Left lung (tissue), 10 donors: ENCODE data around the gene KDSR. TPM values are rescaled to one million over a fixed set of nuclear protein-coding genes. Genes with fewer than 3 reads are reported as not detected.

Source experiments
- ATAC-seq: fragments of 200-7000 bp; cut with Tn5 transposase; one replicate; pipeline ENCODE4 v1.9.1; 2020; ENCODE audit warnings: moderate library complexity
- DNase-seq, 4 donors: peaks; one replicate each; pipeline ENCODE4 v3.0.0-alpha.2; 2013 to 2020
- H3K27ac ChIP-seq, 2 donors: fragments of 200-600 bp; sonication (generic) in 1 of 2; one replicate each; pipeline versions ENCODE4 v1.5.0 to v1.8.0; 2020 to 2021
- H3K27me3 ChIP-seq, 2 donors: fragments of 200-600 bp; sonication (generic) in 1 of 2; one replicate each; pipeline versions ENCODE4 v1.5.0 to v1.8.0; 2020 to 2021
- H3K36me3 ChIP-seq, 2 donors: fragments of 200-600 bp; sonication (generic) in 1 of 2; one replicate each; pipeline versions ENCODE4 v1.5.0 to v1.8.0; 2020 to 2021
- H3K4me1 ChIP-seq, 2 donors: fragments of 200-600 bp; one replicate each; pipeline ENCODE4 v1.8.0; 2021
- H3K4me3 ChIP-seq, 2 donors: fragments of 200-600 bp; sonication (generic) in 1 of 2; one replicate each; pipeline versions ENCODE4 v1.5.0 to v1.8.0; 2020 to 2021; ENCODE audit warnings: mild to moderate bottlenecking in 1 of 2
- H3K9me3 ChIP-seq, 2 donors: fragments of 200-600 bp; sonication (generic) in 1 of 2; one replicate each; pipeline versions ENCODE4 v1.5.0 to v1.8.0; 2020 to 2021
- CTCF ChIP-seq, 2 donors: fragments of 200-600 bp; sonication (generic) in 1 of 2; IDR thresholded peaks; one replicate each; pipeline versions ENCODE4 v1.5.0 to v1.8.0; 2021; ENCODE audit warnings: antibody characterized with exemption in 2 of 2
- intact Hi-C, 2 donors: fragments of 100-400 bp; cut with DNase I; formaldehyde crosslinking; loops; one replicate each; pipeline versions ENCODE4 v1.11.2 to v1.14.2; 2022
- polyA plus RNA-seq, 6 donors: library from polyadenylated mRNA; unstranded; fragments of 120-200 nt; gene quantifications; one replicate each; pipeline ENCODE4 v1.2.1, GENCODE V29; 2013; ENCODE audit not compliant: insufficient read length in 6 of 6
- total RNA-seq, 2 donors: library from RNA; stranded (reverse); fragmentation: NEBNext Ultra II Directional; extraction: Animal tissue kit (Norgen Biotek cat#: 25700); gene quantifications; one replicate each; pipeline ENCODE4 v1.2.1, GENCODE V29; 2021
- donor health status: DM: no; HTN: yes; CAD: no.
- donor health status: DM: no; HTN: no; CAD: no.

KDSR gene
- total and polyA plus RNA-seq, 8 donors: 41.1 to 70.2 (median 42.4) TPM

GRCh38 chr18:63313396-63313917 lies 53.5 kb downstream of the KDSR start:
- Histone ChIP-seq H3K36me3 (no peaks in the 10 kb centered on the region), H3K27me3 (peaks cover 0 to 5% of the 10 kb centered on the region in 2 donors)

GRCh38 chr18:63312737-63313395 lies 54.1 kb downstream of the KDSR start:
- TF ChIP-seq CTCF (IDR thresholded peaks at IDR 0.05): no peak
- Histone ChIP-seq H3K4me3 (no peak overlapping the region), H3K4me1 (peaks cover 6 to 21% of the 10 kb centered on the region in 2 donors), H3K27me3 (no peaks in the 10 kb centered on the region), H3K36me3 (no peaks in the 10 kb centered on the region), H3K27ac (no peak overlapping the region), H3K9me3 (no peaks in the 10 kb centered on the region)
- DNase-seq: no peak
- intact Hi-C loops: no loop called here
- no peak for ATAC-seq

More at GRCh38 chr18:63313396-63313917, 53.5 kb downstream of the KDSR start:
- Histone ChIP-seq H3K27ac (no peak overlapping the region), H3K4me3 (no peak overlapping the region), H3K4me1 (peaks cover 8 to 26% of the 10 kb centered on the region in 2 donors), H3K9me3 (no peaks in the 10 kb centered on the region)
- intact Hi-C loops: no loop called here
- no peak for TF ChIP-seq CTCF (IDR thresholded peaks at IDR 0.05)
- ATAC-seq: no peak
- DNase-seq: no peak

GRCh38 chr18:63312019-63312409 lies 55.0 kb downstream of the KDSR start:
- H3K4me1 ChIP-seq: peaks cover 6 to 13% of the 10 kb centered on the region in 2 donors
- intact Hi-C loops: no loop called here
- no peaks in the 10 kb centered on the region for H3K36me3 ChIP-seq
- H3K27ac ChIP-seq: no peak overlapping the region
- no peak for DNase-seq
- TF ChIP-seq CTCF (IDR thresholded peaks at IDR 0.05): no peak
- no peak for ATAC-seq
- H3K9me3 ChIP-seq: no peaks in the 10 kb centered on the region
- no peak overlapping the region for H3K4me3 ChIP-seq
- H3K27me3 ChIP-seq: no peaks in the 10 kb centered on the region

DNA sequence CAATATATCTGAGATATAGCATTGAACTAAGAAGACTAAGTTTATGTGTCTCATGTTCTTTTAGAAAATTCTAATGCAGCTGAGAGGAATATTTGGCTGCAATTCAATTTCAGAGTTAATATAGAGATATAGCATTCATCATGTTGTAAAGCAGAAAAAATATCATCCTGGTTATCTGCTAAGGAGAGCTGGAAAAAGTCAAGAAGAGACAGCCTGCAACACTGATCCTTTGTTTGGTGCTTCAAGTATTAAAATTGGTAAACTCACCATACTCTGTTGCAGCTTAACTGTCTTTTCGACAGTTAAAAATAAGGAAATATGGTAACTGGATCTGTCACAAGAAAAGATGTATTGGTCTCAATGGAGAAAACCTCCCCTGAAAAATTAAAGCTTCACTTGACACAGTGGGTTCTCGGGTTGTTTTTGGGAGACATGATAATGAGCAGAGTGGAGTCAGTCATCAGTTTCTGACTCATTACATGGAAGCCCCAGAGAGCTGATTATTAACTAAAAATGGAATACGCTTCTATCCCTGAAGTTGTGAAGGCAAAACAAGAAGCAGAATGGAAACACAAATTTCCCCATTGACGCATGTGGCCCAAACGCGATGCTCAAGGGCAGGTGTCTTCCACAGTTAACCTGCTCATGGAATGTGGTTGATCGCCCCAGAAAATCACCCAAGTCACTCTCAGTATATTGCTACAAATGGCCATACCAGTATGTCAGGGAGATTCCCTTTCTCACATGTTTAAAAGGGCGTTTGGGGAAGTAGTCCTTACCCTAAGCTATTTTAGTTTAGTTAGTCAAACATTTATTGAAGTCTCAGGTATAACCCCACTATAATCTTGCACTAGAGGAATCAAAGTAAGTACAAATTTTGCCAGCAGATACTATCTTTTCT lies 55.6 kb downstream of the KDSR start:
- H3K36me3 ChIP-seq: no peaks in the 10 kb centered on the region
- H3K27ac ChIP-seq: no peak overlapping the region
- H3K4me3 ChIP-seq: no peak overlapping the region
- no peaks in the 10 kb centered on the region for H3K27me3 ChIP-seq
- H3K9me3 ChIP-seq: no peaks in the 10 kb centered on the region
- intact Hi-C loops: no loop called here
- no peak for TF ChIP-seq CTCF (IDR thresholded peaks at IDR 0.05)
- DNase-seq (no peak), ATAC-seq (no peak)
- H3K4me1 ChIP-seq: peaks cover 2 to 8% of the 10 kb centered on the region in 2 donors

DNA sequence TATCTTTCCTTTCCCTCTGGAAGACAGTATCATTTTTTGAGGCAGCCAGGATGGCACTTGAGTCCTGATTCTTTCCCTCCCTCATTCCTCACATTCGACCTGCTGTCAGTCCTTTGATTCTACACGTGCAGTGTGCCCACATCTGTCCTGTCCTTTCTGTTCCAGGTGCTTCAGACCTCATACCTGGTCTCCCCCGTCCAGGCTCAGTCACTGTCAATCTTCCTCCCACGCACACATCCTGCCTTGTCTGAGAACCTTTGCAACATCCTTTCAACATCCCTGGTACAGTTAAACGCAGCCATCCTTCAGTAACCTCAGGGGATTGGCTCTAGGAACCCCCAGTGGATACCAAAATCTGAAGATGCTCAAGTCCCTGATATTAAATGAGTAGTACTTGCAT lies 57.6 kb downstream of the KDSR start:
- TF ChIP-seq CTCF (IDR thresholded peaks at IDR 0.05): no peak
- H3K27me3 ChIP-seq: no peaks in the 10 kb centered on the region
- peaks cover 0 to 5% of the 10 kb centered on the region in 2 donors for H3K4me1 ChIP-seq
- H3K9me3 ChIP-seq: no peaks in the 10 kb centered on the region
- H3K36me3 ChIP-seq: no peaks in the 10 kb centered on the region
- intact Hi-C loops: no loop called here
- H3K27ac ChIP-seq: no peak overlapping the region
- ATAC-seq (no peak), DNase-seq (no peak)
- no peak overlapping the region for H3K4me3 ChIP-seq
